A549 (cell line): ENCODE results near the gene LIMA1. TPM values are rescaled to one million over a fixed set of nuclear protein-coding genes. Genes with fewer than 3 reads are reported as not detected.

ENCODE experiments used
- ATAC-seq, 2 experiments: fragments of 200-7000 bp in 1 of 2; fragments of >200 bp in 1 of 2; cut with Nextera tagmentation in 1 of 2; cut with Tn5 transposase in 1 of 2; 3 replicates each; pipeline versions ENCODE4 v1.8.0 to v1.9.1; 2018 to 2020; ENCODE audit warnings: mild to moderate bottlenecking in 1 of 2, moderate library complexity in 1 of 2
- CTCF ChIA-PET: fragments of 300-600 bp; sonication (Branson Sonifier 250); formaldehyde crosslinking; extraction: SDS; loops from one replicate; lab custom pipeline; 2021; ENCODE audit warnings: antibody characterized with exemption, inconsistent platforms; lab: Yijun Ruan, JAX
- POLR2A ChIA-PET: fragments of 350-600 bp; formaldehyde crosslinking; extraction: SDS; loops from one replicate; lab custom pipeline; 2021; ENCODE audit warnings: antibody characterized with exemption, inconsistent platforms; lab: Yijun Ruan, JAX
- DNase-seq, 2 experiments: peaks; one replicate each; pipeline versions ENCODE4 v3.0.0 to v3.0.0-alpha.2; 2011 to 2016; ENCODE audit warnings: low read depth in 1 of 2, low spot score in 1 of 2
- FAIRE-seq: peaks from 2 replicates; lab custom pipeline; 2011; peaks lifted over from hg19 to GRCh38; lab: Jason Lieb, UNC
- H3K27ac ChIP-seq, 2 experiments: fragments of >200 bp; sonication (Bioruptor Twin); formaldehyde crosslinking; 3 replicates each; pipeline ENCODE4 v1.5.1; 2016 to 2017
- H3K4me1 ChIP-seq: fragments of >200 bp; sonication (Bioruptor Twin); formaldehyde crosslinking; 3 replicates; pipeline ENCODE4 v1.6.1; 2016
- H3K4me2 ChIP-seq: fragments of >200 bp; sonication (Bioruptor Twin); formaldehyde crosslinking; 3 replicates; pipeline ENCODE4 v1.6.1; 2016
- H3K4me3 ChIP-seq: fragments of >200 bp; sonication (Bioruptor Twin); formaldehyde crosslinking; 3 replicates; pipeline ENCODE4 v1.5.1; 2016
- H3K9me3 ChIP-seq: fragments of >200 bp; sonication (Bioruptor Twin); formaldehyde crosslinking; 3 replicates; pipeline ENCODE4 v1.6.1; 2016
- BHLHE40 ChIP-seq: IDR thresholded peaks from 2 replicates; pipeline ENCODE4 v1.6.1; 2012; ENCODE audit warnings: low read depth, low read length, inconsistent platforms
- CBX2 ChIP-seq: fragments of 200-600 bp; sonication (generic); IDR thresholded peaks from 2 replicates; pipeline ENCODE4 v1.6.1; 2016; ENCODE audit warnings: low read depth, mild to moderate bottlenecking, borderline replicate concordance
- CBX8 ChIP-seq: fragments of 200-600 bp; sonication (generic); IDR thresholded peaks from 2 replicates; pipeline ENCODE4 v1.6.1; 2016
- EP300 ChIP-seq, 2 experiments: fragments of >200 bp; sonication (Bioruptor Twin); formaldehyde crosslinking; IDR thresholded peaks; 2 replicates in 1 of 2; 3 replicates in 1 of 2; pipeline ENCODE4 v1.6.1; 2016 to 2017
- ESRRA ChIP-seq: fragments of 150-350 bp; IDR thresholded peaks from 2 replicates; pipeline ENCODE4 v1.6.1; 2014; ENCODE audit warnings: mild to moderate bottlenecking, low read length, borderline replicate concordance
- FOSB ChIP-seq: fragments of 250-450 bp; sonication (Bioruptor Pico); IDR thresholded peaks from 2 replicates; pipeline ENCODE4 v1.5.0; 2020; ENCODE audit warnings: mild to moderate bottlenecking, moderate library complexity
- HES2 ChIP-seq: fragments of >200 bp; sonication (Bioruptor Twin); formaldehyde crosslinking; IDR thresholded peaks from 2 replicates; pipeline ENCODE4 v1.6.1; 2016
- HEYL ChIP-seq: fragments of 250-450 bp; sonication (Bioruptor Pico); IDR thresholded peaks from 2 replicates; pipeline ENCODE4 v1.8.0; 2021; ENCODE audit warnings: mild to moderate bottlenecking, moderate library complexity
- HOXB13 ChIP-seq: fragments of 250-450 bp; sonication (Bioruptor Pico); IDR thresholded peaks from 2 replicates; pipeline ENCODE4 v1.5.0; 2020; ENCODE audit warnings: low read depth, mild to moderate bottlenecking, moderate library complexity
- JUN ChIP-seq, 2 experiments: fragments of >200 bp; sonication (Bioruptor Twin); formaldehyde crosslinking; IDR thresholded peaks; 2 replicates in 1 of 2; 3 replicates in 1 of 2; pipeline ENCODE4 v1.6.1; 2016 to 2017
- KDM1A ChIP-seq: fragments of 200-600 bp; sonication (generic); IDR thresholded peaks from 2 replicates; pipeline ENCODE4 v1.6.1; 2016; ENCODE audit warnings: low read depth, mild to moderate bottlenecking
- KDM5A ChIP-seq: fragments of 200-600 bp; sonication (generic); IDR thresholded peaks from 2 replicates; pipeline ENCODE4 v1.6.1; 2016; ENCODE audit warnings: antibody characterized with exemption, mild to moderate bottlenecking
- MAFK ChIP-seq: fragments of 450-650 bp; IDR thresholded peaks from 2 replicates; pipeline ENCODE4 v1.6.1; 2014; ENCODE audit not compliant: partially characterized antibody
- POLR2AphosphoS2 ChIP-seq: conservative IDR thresholded peaks from 2 replicates; pipeline ENCODE4 v1.6.1; 2012; ENCODE audit warnings: low read length, improper control_type of control experiment, inconsistent platforms
- RAD21 ChIP-seq, 2 experiments: fragments of >200 bp in 1 of 2; sonication (Bioruptor Twin) in 1 of 2; formaldehyde crosslinking in 1 of 2; IDR thresholded peaks in 1 of 2; conservative IDR thresholded peaks in 1 of 2; 2 replicates in 1 of 2; 3 replicates in 1 of 2; pipeline ENCODE4 v1.6.1; 2012 to 2018; ENCODE audit warnings: inconsistent platforms in 1 of 2
- RARB ChIP-seq: fragments of 250-450 bp; sonication (Bioruptor Pico); IDR thresholded peaks from 2 replicates; pipeline ENCODE4 v1.8.0; 2021; ENCODE audit warnings: mild to moderate bottlenecking, moderate library complexity
- RCOR1 ChIP-seq: fragments of 150-350 bp; IDR thresholded peaks from 2 replicates; pipeline ENCODE4 v1.6.1; 2014; ENCODE audit warnings: antibody characterized with exemption, low read length, low read depth
- REST ChIP-seq: fragments of 200-600 bp; sonication (generic); IDR thresholded peaks from 2 replicates; pipeline ENCODE4 v1.6.1; 2016; ENCODE audit warnings: antibody characterized with exemption, mild to moderate bottlenecking, moderate library complexity
- RFX5 ChIP-seq: fragments of 450-650 bp; IDR thresholded peaks from 2 replicates; pipeline ENCODE4 v1.7.1; 2014; ENCODE audit warnings: antibody characterized with exemption, mild to moderate bottlenecking, moderate library complexity
- TFCP2L1 ChIP-seq: fragments of 250-450 bp; sonication (Bioruptor Pico); IDR thresholded peaks from 2 replicates; pipeline ENCODE4 v1.5.0; 2021; ENCODE audit warnings: mild to moderate bottlenecking
- ZFP36 ChIP-seq: fragments of 450-650 bp; IDR thresholded peaks from 2 replicates; pipeline ENCODE4 v1.6.1; 2014; ENCODE audit warnings: borderline replicate concordance; ENCODE audit not compliant: partially characterized antibody
- ZSCAN20 ChIP-seq: fragments of 250-450 bp; sonication (Bioruptor Pico); IDR thresholded peaks from 2 replicates; pipeline ENCODE4 v1.8.0; 2022; ENCODE audit warnings: mild to moderate bottlenecking, moderate library complexity
- WGBS: methylation state at CpG from one replicate; pipeline ENCODE4 v1.1.6; 2017; ENCODE audit errors: missing lambda C conversion rate; 5-methylcytosine and 5-hydroxymethylcytosine counted together
- polyA plus RNA-seq, 4 experiments: library from polyadenylated mRNA; depleted of rRNA in 3 of 4; stranded (reverse); fragments of >200 nt; fragmentation: RNase III in 1 of 4; extraction: RNeasy Plus Mini Kit Qiagen cat#74134 plus additional on column Dnase treatment in 1 of 4; gene quantifications; 2 replicates in 3 of 4; 3 replicates in 1 of 4; pipeline ENCODE4 v1.2.3, GENCODE V29; 2011 to 2017
- TF ChIP-seq, protein P1 (sequence below): IDR thresholded peaks from 2 replicates; pipeline ENCODE4 v1.6.1; 2012

LIMA1 gene
- polyA plus RNA-seq, 2 of the 4 experiments (the other 2 are of a cell fraction) = 9.0 to 23.4 TPM

DNA sequence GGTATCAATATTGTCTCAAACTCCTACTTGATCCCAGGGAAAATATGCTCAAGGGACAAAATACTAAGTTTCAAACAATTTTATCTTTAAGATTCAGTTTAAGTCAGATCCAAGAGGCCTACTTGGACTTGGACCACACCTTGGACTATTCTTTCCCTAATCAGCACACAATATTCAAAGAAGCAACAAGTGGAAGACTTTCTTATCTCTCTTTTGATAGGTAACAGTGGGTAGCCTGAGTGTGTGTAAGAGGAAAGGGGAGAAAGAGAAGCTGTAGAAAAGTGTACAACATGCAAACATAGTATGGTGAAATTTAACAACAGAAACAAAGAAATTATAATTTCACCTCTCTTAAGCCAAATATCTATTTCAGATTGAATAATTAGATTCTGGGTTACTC lies 122.7 kb downstream of the LIMA1 start:
- Histone ChIP-seq H3K4me1 (peaks cover 3% of the 10 kb centered on the region; the same call in 1 of the 3 replicates), H3K4me2 (no peak overlapping the region), H3K9me3 (no peaks in the 10 kb centered on the region), H3K27ac (no peak overlapping the region), H3K4me3 (no peak overlapping the region)
- TF ChIP-seq POLR2AphosphoS2 = no peak
- no peak for TF ChIP-seq RAD21 (conservative IDR thresholded peaks at IDR 0.05 in 1 of 2, IDR thresholded peaks at IDR 0.05 in 1 of 2)
- ATAC-seq (no peak), FAIRE-seq (no peak), DNase-seq (no peak)
- POLR2A ChIA-PET = no interaction called here
- CTCF ChIA-PET = interaction anchor here (0.6 to 1.3 kb wide), 5 partner anchors 45 to 87 kb away, joined by 3 to 4 read pairs (median 3); partner anchors contain the start of gene COX14

GRCh38 chr12:50157259-50157658 lies 126.1 kb downstream of the LIMA1 start:
- FAIRE-seq = no peak
- CTCF ChIA-PET = interaction anchor here (1.0 to 4.7 kb wide), 6 partner anchors 9 to 175 kb away, joined by 3 to 22 read pairs (median 5); partner anchors contain the start of genes CERS5 and COX14
- Histone ChIP-seq H3K4me3 (no peak overlapping the region), H3K4me1 (no peaks in the 10 kb centered on the region), H3K27ac (no peak overlapping the region), H3K9me3 (no peaks in the 10 kb centered on the region), H3K4me2 (no peak overlapping the region)
- TF ChIP-seq REST = no peak
- TF ChIP-seq RFX5 = no peak
- TF ChIP-seq TFCP2L1 (CRISPR knock-in tag) = no peak
- no peak for TF ChIP-seq KDM5A
- TF ChIP-seq HES2 = no peak
- TF ChIP-seq MAFK = no peak
- no peak for TF ChIP-seq ZFP36
- TF ChIP-seq ESRRA = no peak
- no peak for TF ChIP-seq JUN (IDR thresholded peaks at IDR 0.05)
- TF ChIP-seq KDM1A = no peak
- no peak for TF ChIP-seq RAD21 (conservative IDR thresholded peaks at IDR 0.05 in 1 of 2, IDR thresholded peaks at IDR 0.05 in 1 of 2)
- no peak for TF ChIP-seq RARB (CRISPR knock-in tag)
- TF ChIP-seq FOSB (CRISPR knock-in tag) = no peak
- ATAC-seq = no peak
- DNase-seq = no peak
- POLR2A ChIA-PET = interaction anchor here (0.6 to 1.3 kb wide), 2 partner anchors 16 to 45 kb away, joined by 3 to 8 read pairs; partner anchors contain the start of gene COX14
- WGBS = 91% methylated on average over 2 of the region's 2 CpGs

GRCh38 chr12:50156641-50157040 lies 126.7 kb downstream of the LIMA1 start:
- H3K4me2 ChIP-seq = no peak overlapping the region
- POLR2A ChIA-PET = interaction anchor here (0.6 to 1.3 kb wide), 2 partner anchors 15 to 44 kb away, joined by 3 to 8 read pairs; partner anchors contain the start of gene COX14
- H3K4me1 ChIP-seq = no peaks in the 10 kb centered on the region
- no peak overlapping the region for H3K4me3 ChIP-seq
- DNase-seq (no peak), FAIRE-seq (no peak), ATAC-seq (no peak)
- H3K9me3 ChIP-seq = no peaks in the 10 kb centered on the region
- TF ChIP-seq EP300 (IDR thresholded peaks at IDR 0.05) = no peak
- no peak for TF ChIP-seq BHLHE40
- no peak for TF ChIP-seq RCOR1
- no peak for TF ChIP-seq HOXB13
- TF ChIP-seq HEYL (CRISPR knock-in tag) = no peak
- TF ChIP-seq, protein P1, sequence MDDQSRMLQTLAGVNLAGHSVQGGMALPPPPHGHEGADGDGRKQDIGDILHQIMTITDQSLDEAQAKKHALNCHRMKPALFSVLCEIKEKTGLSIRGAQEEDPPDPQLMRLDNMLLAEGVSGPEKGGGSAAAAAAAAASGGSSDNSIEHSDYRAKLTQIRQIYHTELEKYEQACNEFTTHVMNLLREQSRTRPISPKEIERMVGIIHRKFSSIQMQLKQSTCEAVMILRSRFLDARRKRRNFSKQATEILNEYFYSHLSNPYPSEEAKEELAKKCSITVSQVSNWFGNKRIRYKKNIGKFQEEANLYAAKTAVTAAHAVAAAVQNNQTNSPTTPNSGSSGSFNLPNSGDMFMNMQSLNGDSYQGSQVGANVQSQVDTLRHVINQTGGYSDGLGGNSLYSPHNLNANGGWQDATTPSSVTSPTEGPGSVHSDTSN = no peak
- no peak for TF ChIP-seq ZSCAN20 (CRISPR knock-in tag)
- no peak for TF ChIP-seq CBX8
- TF ChIP-seq CBX2 = no peak
- no peak for TF ChIP-seq KDM1A
- H3K27ac ChIP-seq = no peak overlapping the region
- CTCF ChIA-PET = interaction anchor here (0.6 to 4.7 kb wide), 9 partner anchors 10 to 176 kb away, joined by 3 to 22 read pairs (median 5); partner anchors contain the start of genes CERS5 and COX14
